ENCODE results near the gene FBLN2.
"Not testable (repeated sequence)": the region's sequence is repeated elsewhere in the genome, so short reads cannot be mapped to it uniquely, and the experiment has no call there.

Gene FBLN2

GRCh38 chr3:13520326-13520880, 28.5 kb upstream of the FBLN2 start:
- peaks cover 4% of the 10 kb centered on the region for H3K36me3 Mint-ChIP-seq (ENCODE audit: low read depth)
- TF ChIP-seq, protein P1, sequence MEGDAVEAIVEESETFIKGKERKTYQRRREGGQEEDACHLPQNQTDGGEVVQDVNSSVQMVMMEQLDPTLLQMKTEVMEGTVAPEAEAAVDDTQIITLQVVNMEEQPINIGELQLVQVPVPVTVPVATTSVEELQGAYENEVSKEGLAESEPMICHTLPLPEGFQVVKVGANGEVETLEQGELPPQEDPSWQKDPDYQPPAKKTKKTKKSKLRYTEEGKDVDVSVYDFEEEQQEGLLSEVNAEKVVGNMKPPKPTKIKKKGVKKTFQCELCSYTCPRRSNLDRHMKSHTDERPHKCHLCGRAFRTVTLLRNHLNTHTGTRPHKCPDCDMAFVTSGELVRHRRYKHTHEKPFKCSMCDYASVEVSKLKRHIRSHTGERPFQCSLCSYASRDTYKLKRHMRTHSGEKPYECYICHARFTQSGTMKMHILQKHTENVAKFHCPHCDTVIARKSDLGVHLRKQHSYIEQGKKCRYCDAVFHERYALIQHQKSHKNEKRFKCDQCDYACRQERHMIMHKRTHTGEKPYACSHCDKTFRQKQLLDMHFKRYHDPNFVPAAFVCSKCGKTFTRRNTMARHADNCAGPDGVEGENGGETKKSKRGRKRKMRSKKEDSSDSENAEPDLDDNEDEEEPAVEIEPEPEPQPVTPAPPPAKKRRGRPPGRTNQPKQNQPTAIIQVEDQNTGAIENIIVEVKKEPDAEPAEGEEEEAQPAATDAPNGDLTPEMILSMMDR (IDR thresholded peaks at IDR 0.05) = no peak
- H3K9me3 Mint-ChIP-seq = peaks cover 22% of the 10 kb centered on the region
- peaks cover 10% of the 10 kb centered on the region for H3K4me1 Mint-ChIP-seq
- H3K4me3 Mint-ChIP-seq = no peak overlapping the region
- no peak for DNase-seq
- no peaks in the 10 kb centered on the region for H3K27me3 Mint-ChIP-seq (ENCODE audit: low read depth, poor library complexity)
- H3K27ac Mint-ChIP-seq = peak overlapping the region; percentile 16

- peaks cover 15% of the 10 kb centered on the region for H3K4me1 Mint-ChIP-seq
- no peak for DNase-seq
- peaks cover 22% of the 10 kb centered on the region for H3K9me3 Mint-ChIP-seq
- H3K27me3 Mint-ChIP-seq (ENCODE audit: low read depth, poor library complexity) = no peaks in the 10 kb centered on the region
- H3K4me3 Mint-ChIP-seq = no peak overlapping the region
- TF ChIP-seq, protein P1 (IDR thresholded peaks at IDR 0.05) = no peak
- peaks cover 4% of the 10 kb centered on the region for H3K36me3 Mint-ChIP-seq (ENCODE audit: low read depth)
- no peak overlapping the region for H3K27ac Mint-ChIP-seq
These were observed 27.6 kb upstream of the FBLN2 start for GRCh38 chr3:13521309-13521708.

DNA sequence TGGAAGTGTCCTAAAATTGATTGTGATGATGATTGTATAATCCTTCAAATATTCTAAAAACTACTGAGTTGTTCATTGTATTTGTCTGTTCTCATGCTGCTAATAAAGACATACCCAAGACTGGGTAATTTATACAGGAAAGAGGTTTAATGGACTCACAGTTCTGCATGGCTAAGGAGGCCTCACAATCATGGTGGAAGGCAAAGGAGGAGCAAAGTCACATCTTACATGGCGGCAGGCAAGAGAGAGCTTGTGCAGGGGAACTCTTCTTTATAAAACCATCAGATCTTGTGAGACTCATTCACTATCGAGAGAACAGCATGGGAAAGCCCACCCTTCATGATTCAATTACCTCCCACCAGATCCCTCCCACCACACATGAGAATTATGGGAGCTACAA, 27.2 kb upstream of the FBLN2 start:
- not testable (repeated sequence) for DNase-seq; H3K27me3 Mint-ChIP-seq (ENCODE audit: low read depth, poor library complexity); H3K27ac Mint-ChIP-seq; H3K4me3 Mint-ChIP-seq; H3K36me3 Mint-ChIP-seq (ENCODE audit: low read depth)
- peaks cover 19% of the 10 kb centered on the region for H3K4me1 Mint-ChIP-seq
- peaks cover 22% of the 10 kb centered on the region for H3K9me3 Mint-ChIP-seq

DNA sequence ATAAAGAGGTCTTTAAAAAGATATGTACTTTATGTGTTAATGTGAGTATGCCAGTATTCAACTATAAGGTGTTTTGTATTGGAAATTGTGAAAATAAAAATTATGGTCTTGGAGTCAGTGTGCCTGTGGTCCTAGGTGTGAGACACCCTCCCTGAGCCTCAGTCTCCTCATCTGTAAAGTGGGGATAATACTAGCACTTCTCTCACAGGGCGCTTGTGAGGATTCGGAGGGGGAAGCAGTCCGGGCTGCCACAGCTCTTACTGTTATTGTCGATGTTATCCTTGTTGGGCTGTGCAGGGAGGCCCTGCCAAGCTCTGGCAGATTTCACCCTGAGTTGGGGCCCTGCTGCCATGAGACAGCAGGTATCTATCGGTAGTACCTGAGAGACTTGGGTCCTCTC, 26.7 kb upstream of the FBLN2 start:
- Mint-ChIP-seq H3K27ac (no peak overlapping the region), H3K36me3 (ENCODE audit: low read depth) (peaks cover 4% of the 10 kb centered on the region), H3K4me3 (no peak overlapping the region), H3K27me3 (ENCODE audit: low read depth, poor library complexity) (no peaks in the 10 kb centered on the region), H3K4me1 (peaks cover 19% of the 10 kb centered on the region), H3K9me3 (peaks cover 22% of the 10 kb centered on the region)
- DNase-seq = no peak
- TF ChIP-seq, protein P1 (IDR thresholded peaks at IDR 0.05) = no peak

GRCh38 chr3:13524979-13525669, 23.8 kb upstream of the FBLN2 start:
- Mint-ChIP-seq H3K4me1 (peaks cover 34% of the 10 kb centered on the region), H3K27me3 (ENCODE audit: low read depth, poor library complexity) (peaks cover 6% of the 10 kb centered on the region), H3K4me3 (no peak overlapping the region), H3K9me3 (peaks cover 22% of the 10 kb centered on the region), H3K36me3 (ENCODE audit: low read depth) (peaks cover 4% of the 10 kb centered on the region), H3K27ac (no peak overlapping the region)
- DNase-seq = no peak
- TF ChIP-seq, protein P1 (IDR thresholded peaks at IDR 0.05) = no peak

DNA sequence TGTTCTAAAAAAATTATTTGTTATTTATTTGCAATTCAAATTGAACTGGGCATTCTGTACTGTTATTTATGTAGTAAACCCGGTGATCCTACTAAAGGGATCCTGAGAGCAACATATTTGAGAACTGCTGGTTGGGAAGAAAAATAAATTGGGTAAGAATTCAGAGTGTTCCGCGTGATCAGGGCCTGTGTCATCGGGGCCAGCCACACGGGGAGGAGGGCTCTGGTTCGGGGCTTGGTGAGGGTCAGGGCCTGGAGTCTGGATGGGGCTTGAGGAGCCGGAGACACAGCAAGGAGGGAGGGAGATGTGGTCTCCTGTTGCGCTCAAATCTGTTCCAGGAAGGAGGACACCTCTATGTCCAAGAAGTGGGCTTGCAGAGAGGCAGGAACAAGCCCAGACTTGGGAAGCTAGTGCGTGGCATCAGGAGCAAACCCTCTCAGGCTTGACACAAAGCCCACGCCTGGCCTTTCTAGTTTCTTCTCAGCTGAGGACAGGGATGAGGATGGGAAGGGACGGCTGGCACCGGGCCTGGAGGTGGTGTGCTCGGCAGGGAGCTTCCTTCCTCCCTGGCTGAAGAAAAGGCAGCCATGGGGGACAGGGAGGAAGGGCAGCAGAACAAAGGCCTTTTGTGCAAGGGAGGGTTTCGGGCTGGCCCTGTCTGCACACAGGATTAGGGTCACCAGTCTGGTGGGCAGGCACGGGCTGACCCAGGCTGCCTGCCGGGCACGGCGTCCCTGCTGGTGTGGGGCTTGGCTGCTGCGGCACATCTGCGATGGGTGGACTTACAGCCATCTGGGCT, 22.9 kb upstream of the FBLN2 start:
- TF ChIP-seq, protein P1 (IDR thresholded peaks at IDR 0.05) = no peak
- peaks cover 34% of the 10 kb centered on the region for H3K4me1 Mint-ChIP-seq

More for the DNA sequence above, 22.9 kb upstream of the FBLN2 start:
- Mint-ChIP-seq H3K27ac (peak overlapping the region; percentile 94), H3K4me3 (no peak overlapping the region), H3K36me3 (ENCODE audit: low read depth) (peaks cover 4% of the 10 kb centered on the region), H3K9me3 (peaks cover 22% of the 10 kb centered on the region), H3K27me3 (ENCODE audit: low read depth, poor library complexity) (peaks cover 6% of the 10 kb centered on the region)
- no peak for DNase-seq

All from nephron progenitor cell (in vitro differentiated cells).